Natural killer cell treated with Interleukin-12 subunit alpha and Interleukin-12 subunit beta and Interleukin-15 and Interleukin-18, amount 100 ng/mL, for 72 hours (primary cell): Measurements from ENCODE around the gene ARF6. TPM values are rescaled to one million over a fixed set of nuclear protein-coding genes. Genes with fewer than 3 reads are reported as not detected.
"Not testable (repeated sequence)": the region's sequence is repeated elsewhere in the genome, so short reads cannot be mapped to it uniquely, and the experiment has no call there.

ENCODE experiments used
- ATAC-seq, 2 donors: fragments of 150-1000 bp; cut with Tn5 transposase in 1 of 2; sonication (Bioruptor Pico), chemical (Tn5 transposase) in 1 of 2; 2 replicates each; pipeline ENCODE4 v1.10.0; 2021
- DNase-seq: peaks from one replicate; pipeline ENCODE4 v3.0.0; 2022; ENCODE audit warnings: low spot score
- H3K27ac Mint-ChIP-seq, 2 donors: 1 replicate in 1 of 2; 2 replicates in 1 of 2; pipeline ENCODE4 v1.8.0; 2022; ENCODE audit warnings: mixed read lengths in 2 of 2, mild to moderate bottlenecking in 1 of 2, moderate library complexity in 1 of 2
- H3K27me3 Mint-ChIP-seq, 2 donors: 1 replicate in 1 of 2; 2 replicates in 1 of 2; pipeline ENCODE4 v1.8.0; 2022; ENCODE audit warnings: mixed read lengths in 2 of 2
- H3K36me3 Mint-ChIP-seq: one replicate; pipeline ENCODE4 v1.8.0; 2022; ENCODE audit warnings: mixed read lengths
- H3K4me1 Mint-ChIP-seq, 2 donors: 1 replicate in 1 of 2; 2 replicates in 1 of 2; pipeline ENCODE4 v1.8.0; 2022; ENCODE audit warnings: low read depth in 2 of 2, mixed read lengths in 2 of 2, mild to moderate bottlenecking in 1 of 2
- H3K4me3 Mint-ChIP-seq: one replicate; pipeline ENCODE4 v1.8.0; 2022; ENCODE audit warnings: mixed read lengths
- H3K9me3 Mint-ChIP-seq: 2 replicates; pipeline ENCODE4 v1.8.0; 2022; ENCODE audit warnings: mixed read lengths
- total RNA-seq, 2 donors: library from RNA; stranded (reverse); gene quantifications; one replicate each; pipeline ENCODE4 v1.2.3, GENCODE V29; 2022

ARF6 gene
- total RNA-seq, 2 donors from 2014 or later = 147 to 175 TPM

GRCh38 chr14:49863487-49864281 lies 29.2 kb upstream of the ARF6 start:
- DNase-seq = peak; percentile 63
- no peaks in the 10 kb centered on the region for H3K36me3 Mint-ChIP-seq
- H3K27me3 Mint-ChIP-seq = no peaks in the 10 kb centered on the region
- H3K4me3 Mint-ChIP-seq = no peak overlapping the region
- H3K4me1 Mint-ChIP-seq = peaks cover 7 to 14% of the 10 kb centered on the region in 2 donors
- ATAC-seq = no peak
- no peak overlapping the region for H3K27ac Mint-ChIP-seq
- H3K9me3 Mint-ChIP-seq = no peaks in the 10 kb centered on the region

- Mint-ChIP-seq H3K36me3 (no peaks in the 10 kb centered on the region), H3K4me3 (no peak overlapping the region), H3K9me3 (no peaks in the 10 kb centered on the region), H3K4me1 (peaks cover 12 to 23% of the 10 kb centered on the region in 2 donors), H3K27me3 (no peaks in the 10 kb centered on the region), H3K27ac (no peak overlapping the region)
- no peak for ATAC-seq
- peak; percentile 81 for DNase-seq
These were observed 27.4 kb upstream of the ARF6 start for GRCh38 chr14:49865431-49865859.

- H3K27me3 Mint-ChIP-seq = no peaks in the 10 kb centered on the region
- H3K36me3 Mint-ChIP-seq = no peaks in the 10 kb centered on the region
- H3K4me1 Mint-ChIP-seq = peaks cover 10 to 29% of the 10 kb centered on the region in 2 donors
- H3K27ac Mint-ChIP-seq = peak overlapping the region; percentile 94 to 98
- no peaks in the 10 kb centered on the region for H3K9me3 Mint-ChIP-seq
- peak overlapping the region; percentile 99 for H3K4me3 Mint-ChIP-seq
- ATAC-seq = peak; percentile 97 to 98
- DNase-seq = peak; percentile 98
These were observed 24.8 kb upstream of the ARF6 start for GRCh38 chr14:49867831-49868719.

- DNase-seq (no peak), ATAC-seq (no peak)
- Mint-ChIP-seq H3K27ac (peak overlapping the region; percentile 94 to 98), H3K4me3 (peak overlapping the region; percentile 99), H3K27me3 (no peaks in the 10 kb centered on the region), H3K36me3 (no peaks in the 10 kb centered on the region), H3K4me1 (peaks cover 10 to 29% of the 10 kb centered on the region in 2 donors), H3K9me3 (no peaks in the 10 kb centered on the region)
These were observed 24.2 kb upstream of the ARF6 start for GRCh38 chr14:49868720-49869114.

GRCh38 chr14:49870908-49871307 lies 22.0 kb upstream of the ARF6 start:
- Mint-ChIP-seq H3K36me3 (no peaks in the 10 kb centered on the region), H3K27ac (no peak overlapping the region), H3K27me3 (no peaks in the 10 kb centered on the region), H3K4me3 (no peak overlapping the region), H3K9me3 (no peaks in the 10 kb centered on the region), H3K4me1 (peaks cover 10 to 29% of the 10 kb centered on the region in 2 donors)
- no peak for ATAC-seq
- DNase-seq = no peak

GRCh38 chr14:49873548-49873947 lies 19.3 kb upstream of the ARF6 start:
- H3K27ac Mint-ChIP-seq, H3K9me3 Mint-ChIP-seq, ATAC-seq, H3K27me3 Mint-ChIP-seq, DNase-seq, H3K4me3 Mint-ChIP-seq, H3K36me3 Mint-ChIP-seq: not testable (repeated sequence)
- peaks cover 8 to 20% of the 10 kb centered on the region in 2 donors for H3K4me1 Mint-ChIP-seq

GRCh38 chr14:49875640-49876198 lies 17.2 kb upstream of the ARF6 start:
- H3K4me3 Mint-ChIP-seq = no peak overlapping the region
- ATAC-seq = no peak
- H3K27me3 Mint-ChIP-seq = no peaks in the 10 kb centered on the region
- peaks cover 12 to 18% of the 10 kb centered on the region in 2 donors for H3K4me1 Mint-ChIP-seq
- no peak overlapping the region for H3K27ac Mint-ChIP-seq
- H3K9me3 Mint-ChIP-seq = no peaks in the 10 kb centered on the region
- DNase-seq = no peak
- no peaks in the 10 kb centered on the region for H3K36me3 Mint-ChIP-seq

GRCh38 chr14:49876563-49877127 lies 16.2 kb upstream of the ARF6 start:
- Mint-ChIP-seq H3K4me3 (no peak overlapping the region), H3K27me3 (no peaks in the 10 kb centered on the region), H3K36me3 (no peaks in the 10 kb centered on the region), H3K9me3 (no peaks in the 10 kb centered on the region), H3K27ac (no peak overlapping the region), H3K4me1 (peaks cover 16 to 19% of the 10 kb centered on the region in 2 donors)
- ATAC-seq = no peak
- no peak for DNase-seq

- H3K4me3 Mint-ChIP-seq = no peak overlapping the region
These were observed 13.2 kb upstream of the ARF6 start for GRCh38 chr14:49879646-49880204.

GRCh38 chr14:49880267-49881064 lies 12.4 kb upstream of the ARF6 start:
- Mint-ChIP-seq H3K27me3 (no peaks in the 10 kb centered on the region), H3K9me3 (no peaks in the 10 kb centered on the region), H3K4me1 (peaks cover 15 to 21% of the 10 kb centered on the region in 2 donors), H3K27ac (peak overlapping the region; percentile 14 to 68), H3K4me3 (no peak overlapping the region), H3K36me3 (no peaks in the 10 kb centered on the region)
- ATAC-seq (no peak), DNase-seq (no peak)

More at GRCh38 chr14:49879646-49880204, 13.2 kb upstream of the ARF6 start:
- no peaks in the 10 kb centered on the region for H3K36me3 Mint-ChIP-seq
- H3K27ac Mint-ChIP-seq = peak overlapping the region; percentile 14 to 68
- H3K9me3 Mint-ChIP-seq = no peaks in the 10 kb centered on the region
- no peaks in the 10 kb centered on the region for H3K27me3 Mint-ChIP-seq
- peaks cover 15 to 21% of the 10 kb centered on the region in 2 donors for H3K4me1 Mint-ChIP-seq
- DNase-seq = no peak
- ATAC-seq = peak; percentile 83 to 90

- Mint-ChIP-seq H3K4me1 (peaks cover 15 to 24% of the 10 kb centered on the region in 2 donors), H3K36me3 (no peaks in the 10 kb centered on the region), H3K27me3 (no peaks in the 10 kb centered on the region), H3K27ac (peak overlapping the region; percentile 1 to 68), H3K4me3 (no peak overlapping the region), H3K9me3 (no peaks in the 10 kb centered on the region)
- ATAC-seq (no peak), DNase-seq (no peak)
These were observed 11.4 kb upstream of the ARF6 start for GRCh38 chr14:49881350-49882001.
